Effector memory CD8-positive, alpha-beta T cell (primary cell): ENCODE measurements around the gene RAB23.

Source experiments
- ATAC-seq: fragments of 150-1000 bp; cut with Tn5 transposase; replicated peaks from 2 replicates; pipeline ENCODE4 v1.10.0; 2021; ENCODE audit warnings: mild to moderate bottlenecking, moderate library complexity
- DNase-seq, 3 experiments: peaks; one replicate each; pipeline ENCODE4 v3.0.0; 2021
- H3K27ac Mint-ChIP-seq, 2 donors: one replicate each; pipeline ENCODE4 v1.8.0; 2022; ENCODE audit warnings: mild to moderate bottlenecking in 2 of 2, mixed read lengths in 2 of 2, moderate library complexity in 2 of 2
- H3K27me3 Mint-ChIP-seq, 2 donors: one replicate each; pipeline ENCODE4 v1.8.0; 2022; ENCODE audit warnings: mixed read lengths in 2 of 2
- H3K36me3 Mint-ChIP-seq: one replicate; pipeline ENCODE4 v1.8.0; 2022; ENCODE audit warnings: mild to moderate bottlenecking, moderate library complexity, mixed read lengths; ENCODE audit not compliant: insufficient read depth
- H3K4me1 Mint-ChIP-seq, 2 donors: one replicate each; pipeline ENCODE4 v1.8.0; 2022; ENCODE audit warnings: low read depth in 2 of 2, mixed read lengths in 2 of 2
- H3K4me3 Mint-ChIP-seq, 2 donors: one replicate each; pipeline ENCODE4 v1.8.0; 2022; ENCODE audit warnings: mild to moderate bottlenecking in 2 of 2, mixed read lengths in 2 of 2, moderate library complexity in 2 of 2
- H3K9me3 Mint-ChIP-seq, 2 donors: one replicate each; pipeline ENCODE4 v1.8.0; 2022; ENCODE audit warnings: mixed read lengths in 2 of 2

Gene RAB23

DNA sequence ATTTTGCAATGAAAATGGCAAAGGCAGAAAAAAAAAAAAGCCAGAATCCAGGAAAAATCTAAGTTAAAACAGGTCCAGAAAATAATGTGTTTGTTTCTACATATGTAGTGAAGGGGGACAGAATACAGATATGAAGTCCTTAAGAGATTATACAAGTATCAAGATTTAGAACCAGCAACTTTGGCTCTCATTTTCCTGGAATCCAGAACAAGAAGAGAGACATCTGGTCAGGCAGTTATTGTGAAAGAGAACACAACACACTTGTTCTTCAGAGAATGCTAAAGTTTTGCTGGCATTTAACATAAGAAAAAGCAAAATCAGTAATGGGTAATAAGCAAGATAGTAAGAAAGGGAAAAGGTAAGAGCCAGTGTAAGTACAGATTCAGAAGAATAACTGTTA lies 28.9 kb downstream of the RAB23 start:
- Mint-ChIP-seq H3K27me3 (no peaks in the 10 kb centered on the region), H3K4me1 (no peaks in the 10 kb centered on the region)
- DNase-seq = no peak

DNA sequence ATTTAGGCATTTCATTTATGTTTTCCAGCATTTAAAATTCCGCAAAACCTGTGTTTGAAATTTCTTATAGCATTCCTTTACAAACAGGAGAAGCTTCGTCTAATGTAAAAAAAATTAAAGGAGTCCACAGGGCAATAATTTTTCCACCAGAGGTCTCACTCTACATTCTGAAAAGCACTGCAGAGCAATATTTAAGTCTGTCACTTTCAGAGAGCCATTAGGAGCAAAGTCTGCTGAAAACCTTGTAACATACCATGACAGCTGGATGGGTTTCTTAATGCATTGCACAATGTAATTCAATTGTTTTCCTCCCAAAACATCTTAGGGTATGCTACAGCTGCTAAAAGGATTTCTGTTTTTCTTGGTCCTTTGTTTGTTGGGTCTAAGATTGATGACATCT lies 32.0 kb downstream of the RAB23 start:
- no peaks in the 10 kb centered on the region for H3K9me3 Mint-ChIP-seq
- no peaks in the 10 kb centered on the region for H3K4me1 Mint-ChIP-seq

More for the DNA sequence above, 28.9 kb downstream of the RAB23 start:
- Mint-ChIP-seq H3K36me3 (no peaks in the 10 kb centered on the region), H3K4me3 (no peak overlapping the region), H3K9me3 (no peaks in the 10 kb centered on the region), H3K27ac (no peak overlapping the region)
- ATAC-seq = no peak

GRCh38 chr6:57183336-57183735 lies 38.8 kb downstream of the RAB23 start:
- Mint-ChIP-seq H3K4me1 (no peaks in the 10 kb centered on the region), H3K27me3 (no peaks in the 10 kb centered on the region), H3K27ac (peak overlapping the region in 1 of 2 donors; percentile 20), H3K4me3 (no peak overlapping the region), H3K36me3 (peaks cover 12% of the 10 kb centered on the region), H3K9me3 (no peaks in the 10 kb centered on the region)
- no peak for ATAC-seq
- no peak for DNase-seq

More for the DNA sequence above, 32.0 kb downstream of the RAB23 start:
- Mint-ChIP-seq H3K36me3 (no peaks in the 10 kb centered on the region), H3K4me3 (no peak overlapping the region), H3K27ac (no peak overlapping the region), H3K27me3 (no peaks in the 10 kb centered on the region)
- DNase-seq (no peak), ATAC-seq (no peak)

GRCh38 chr6:57182017-57182432 lies 40.1 kb downstream of the RAB23 start:
- no peak overlapping the region for H3K4me3 Mint-ChIP-seq
- H3K9me3 Mint-ChIP-seq = no peaks in the 10 kb centered on the region
- H3K36me3 Mint-ChIP-seq = peaks cover 12% of the 10 kb centered on the region
- DNase-seq (no peak), ATAC-seq (no peak)
- H3K27me3 Mint-ChIP-seq = no peaks in the 10 kb centered on the region
- H3K27ac Mint-ChIP-seq = peak overlapping the region in 1 of 2 donors; percentile 2
- no peaks in the 10 kb centered on the region for H3K4me1 Mint-ChIP-seq

DNA sequence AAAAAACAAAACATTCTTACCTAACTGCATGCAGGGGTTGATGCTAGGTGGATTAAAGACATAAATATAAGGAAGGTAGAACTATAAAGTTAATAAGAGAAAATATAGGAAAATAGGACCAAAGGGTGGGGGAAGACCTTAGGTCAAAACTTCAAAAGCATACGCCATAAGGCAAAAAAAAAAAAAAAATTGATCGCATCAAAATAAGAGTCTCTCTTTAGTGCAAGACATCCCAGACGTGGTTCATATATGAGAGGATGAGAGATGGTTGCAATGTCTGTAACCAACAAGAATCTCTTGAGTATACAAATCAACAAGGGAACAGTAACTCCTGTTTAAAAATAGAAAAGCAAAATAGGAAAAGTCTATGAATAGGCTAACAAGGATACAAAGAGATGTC lies 41.5 kb downstream of the RAB23 start:
- no peak overlapping the region for H3K27ac Mint-ChIP-seq
- H3K4me3 Mint-ChIP-seq = no peak overlapping the region

DNA sequence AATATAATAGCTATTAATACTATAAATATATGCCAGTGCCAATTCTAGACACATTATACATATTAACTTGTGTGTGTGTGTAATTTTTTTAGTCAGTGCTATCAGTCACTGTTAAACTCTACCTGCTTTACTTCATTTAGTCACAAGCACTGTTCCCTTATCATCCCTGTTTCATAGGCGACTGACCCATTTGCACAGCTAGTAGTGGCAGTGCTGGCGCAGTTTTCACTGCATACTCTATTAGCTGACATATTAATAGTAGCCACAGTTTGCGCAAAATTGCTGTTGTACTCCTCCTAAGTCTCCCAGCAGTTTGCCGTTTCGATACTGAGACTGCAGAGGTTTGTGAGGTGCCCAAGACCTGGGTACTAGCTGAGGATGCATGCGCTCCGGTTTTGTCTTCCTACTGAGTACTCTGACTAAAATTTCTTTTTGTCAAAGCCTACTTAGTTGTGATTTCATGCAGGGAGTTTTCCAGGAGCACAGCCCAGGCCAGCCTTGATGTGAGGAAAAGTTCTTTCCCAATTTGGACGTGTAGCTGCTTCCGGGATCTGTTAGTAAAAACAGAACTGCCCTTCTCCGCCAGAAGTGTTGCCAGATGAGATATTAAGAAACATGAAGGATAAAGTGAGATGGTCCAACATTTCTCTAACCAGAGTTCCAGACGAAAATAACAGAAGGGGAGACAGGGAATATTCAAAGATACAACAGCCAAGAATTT lies 44.4 kb downstream of the RAB23 start:
- Mint-ChIP-seq H3K27me3 (no peaks in the 10 kb centered on the region), H3K4me3 (no peak overlapping the region), H3K9me3 (no peaks in the 10 kb centered on the region), H3K36me3 (peaks cover 4% of the 10 kb centered on the region), H3K4me1 (peaks cover 10 to 12% of the 10 kb centered on the region in 2 donors), H3K27ac (no peak overlapping the region)
- ATAC-seq (no peak), DNase-seq (no peak)

More for the DNA sequence above, 41.5 kb downstream of the RAB23 start:
- Mint-ChIP-seq H3K27me3 (no peaks in the 10 kb centered on the region), H3K36me3 (peaks cover 12% of the 10 kb centered on the region), H3K9me3 (no peaks in the 10 kb centered on the region), H3K4me1 (peaks cover 0 to under 1% of the 10 kb centered on the region in 2 donors)
- DNase-seq (no peak), ATAC-seq (no peak)

DNA sequence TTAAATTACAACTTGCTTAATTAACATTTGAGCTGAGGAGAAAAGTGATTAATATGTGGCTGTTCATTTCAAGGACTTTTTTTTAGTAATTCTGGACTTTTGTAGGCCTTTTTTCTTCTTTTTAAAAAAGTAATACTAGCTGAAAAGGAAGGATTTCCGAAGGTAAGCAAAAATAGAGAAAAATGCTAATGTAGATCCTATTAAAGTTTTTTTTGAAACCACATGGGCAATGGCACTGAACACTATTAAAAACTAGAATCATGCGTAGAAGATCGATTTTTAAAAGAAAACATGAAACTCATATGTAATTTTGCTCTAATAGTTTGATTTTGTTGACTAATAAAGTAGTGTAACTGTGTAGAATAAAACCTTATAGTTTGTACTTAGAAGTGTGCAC lies 47.6 kb downstream of the RAB23 start:
- H3K9me3 Mint-ChIP-seq = no peaks in the 10 kb centered on the region
- H3K27ac Mint-ChIP-seq = no peak overlapping the region
- H3K4me3 Mint-ChIP-seq = no peak overlapping the region
- no peak for ATAC-seq
- H3K4me1 Mint-ChIP-seq = peaks cover 14 to 19% of the 10 kb centered on the region in 2 donors
- no peaks in the 10 kb centered on the region for H3K36me3 Mint-ChIP-seq
- no peaks in the 10 kb centered on the region for H3K27me3 Mint-ChIP-seq
- no peak for DNase-seq

GRCh38 chr6:57173886-57174510 lies 48.1 kb downstream of the RAB23 start:
- ATAC-seq (no peak), DNase-seq (no peak)
- Mint-ChIP-seq H3K27me3 (no peaks in the 10 kb centered on the region), H3K9me3 (no peaks in the 10 kb centered on the region), H3K4me1 (peaks cover 14 to 19% of the 10 kb centered on the region in 2 donors), H3K36me3 (no peaks in the 10 kb centered on the region), H3K4me3 (peak overlapping the region; percentile 91 to 95), H3K27ac (peak overlapping the region in 1 of 2 donors; percentile 84)

DNA sequence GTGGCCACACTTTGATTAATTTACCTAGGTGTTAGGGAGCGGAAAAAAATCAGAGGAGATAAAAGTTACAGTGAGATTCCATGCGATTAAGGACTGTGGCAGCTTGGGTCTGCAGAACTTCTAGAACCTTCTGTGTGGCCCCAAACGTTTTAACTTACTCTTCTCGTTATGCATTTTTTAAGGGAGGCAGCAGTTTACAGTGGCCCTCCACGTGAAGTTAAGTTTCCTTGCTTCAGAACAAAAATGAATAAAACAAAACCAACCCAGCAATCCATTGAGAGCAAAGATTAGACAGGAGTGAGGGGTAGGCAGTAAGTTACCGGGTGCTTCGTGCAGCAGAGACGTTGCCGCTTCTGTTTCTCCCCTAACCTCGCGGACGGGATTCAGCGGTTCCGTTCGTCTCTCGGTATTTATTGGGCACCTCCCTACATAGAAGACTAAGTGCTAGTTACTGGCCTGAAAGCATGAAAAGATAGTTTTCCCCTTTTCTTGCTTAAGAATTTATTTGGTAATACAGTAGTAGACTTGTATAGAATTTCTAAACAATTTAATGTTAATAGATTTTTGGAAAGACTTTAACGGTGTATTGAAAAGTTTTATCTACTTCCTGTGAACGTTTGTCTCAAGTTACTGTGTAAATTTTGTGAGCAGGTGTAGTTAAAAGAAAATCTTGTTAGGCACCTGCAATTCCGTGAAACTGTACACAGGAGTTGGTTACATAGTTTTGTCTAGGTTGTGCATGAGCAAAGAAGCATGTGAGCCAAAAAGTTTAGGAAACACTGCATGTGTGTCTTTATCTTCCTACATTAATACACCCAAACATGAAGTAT lies 48.8 kb downstream of the RAB23 start:
- Mint-ChIP-seq H3K36me3 (no peaks in the 10 kb centered on the region), H3K4me1 (peaks cover 14 to 19% of the 10 kb centered on the region in 2 donors), H3K27ac (peak overlapping the region; percentile 84 to 97), H3K9me3 (no peaks in the 10 kb centered on the region), H3K27me3 (no peaks in the 10 kb centered on the region), H3K4me3 (peak overlapping the region; percentile 91 to 95)
- ATAC-seq (no peak), DNase-seq (peak in 2 of 3 experiments; percentile 7 to 9)

GRCh38 chr6:57172136-57173055 lies 49.7 kb downstream of the RAB23 start, which contains the start of gene BAG2:
TSS of gene BAG2 (plus strand) at chr6:57172326. CDS start at chr6:57172698, 372 bp downstream.
- no peaks in the 10 kb centered on the region for H3K9me3 Mint-ChIP-seq
- DNase-seq = peak; percentile 86 to 92 (median 89)

DNA sequence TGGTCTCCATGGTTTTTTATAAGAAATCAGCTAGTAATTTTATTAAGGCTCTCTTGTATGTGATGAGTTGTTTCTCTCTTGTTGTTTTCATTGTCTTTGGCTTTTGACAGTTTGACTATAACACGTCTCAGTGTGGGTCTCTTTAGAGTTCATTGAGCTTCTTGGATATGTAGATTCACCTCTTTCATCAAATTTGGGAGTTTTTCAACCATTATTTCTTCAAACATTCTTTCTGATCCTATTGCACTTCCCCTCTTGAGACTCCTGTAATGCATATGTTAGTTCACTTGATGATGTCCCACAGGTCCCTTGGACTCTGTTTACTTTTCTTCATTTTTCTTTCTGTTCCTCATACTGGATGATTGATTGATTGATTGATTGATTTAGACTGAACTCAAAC lies 57.0 kb downstream of the RAB23 start:
- H3K36me3 Mint-ChIP-seq = peaks cover 5% of the 10 kb centered on the region
- H3K27me3 Mint-ChIP-seq = no peaks in the 10 kb centered on the region
- no peak overlapping the region for H3K27ac Mint-ChIP-seq
- H3K4me1 Mint-ChIP-seq = no peaks in the 10 kb centered on the region
- no peak overlapping the region for H3K4me3 Mint-ChIP-seq
- DNase-seq (no peak), ATAC-seq (no peak)
- H3K9me3 Mint-ChIP-seq = peaks cover 1 to 8% of the 10 kb centered on the region in 2 donors

More at GRCh38 chr6:57172136-57173055, 49.7 kb downstream of the RAB23 start, which contains the start of gene BAG2:
- H3K4me1 Mint-ChIP-seq = peaks cover 14 to 19% of the 10 kb centered on the region in 2 donors
- peak within 1 kb of the TSS; percentile 84 to 97 for H3K27ac Mint-ChIP-seq
- H3K27me3 Mint-ChIP-seq = no peaks in the 10 kb centered on the region
- no peaks in the 10 kb centered on the region for H3K36me3 Mint-ChIP-seq
- peak; percentile 86 for ATAC-seq
- peak within 1 kb of the TSS; percentile 91 to 95 for H3K4me3 Mint-ChIP-seq

DNA sequence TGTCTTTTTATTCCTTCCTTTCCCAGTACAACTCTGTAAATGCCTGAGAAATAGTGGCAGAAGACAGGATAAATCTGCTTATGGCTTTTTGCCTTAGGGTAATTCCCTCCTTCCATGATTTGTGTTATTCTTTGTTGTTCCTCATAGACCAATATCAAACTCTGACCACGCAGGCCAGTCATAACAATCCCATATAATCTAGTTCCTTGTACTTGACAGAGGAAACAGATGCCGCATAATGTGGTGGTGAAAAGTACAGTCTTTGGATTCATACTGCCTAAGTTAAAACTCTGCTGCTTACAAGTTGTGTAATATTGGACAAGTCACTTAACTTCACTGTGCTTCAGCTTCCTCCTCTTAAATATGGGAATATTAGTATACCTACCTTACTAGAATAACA lies 58.2 kb downstream of the RAB23 start:
- H3K36me3 Mint-ChIP-seq = peaks cover 5% of the 10 kb centered on the region
- peaks cover 1 to 8% of the 10 kb centered on the region in 2 donors for H3K9me3 Mint-ChIP-seq
- H3K4me1 Mint-ChIP-seq = no peaks in the 10 kb centered on the region
- no peaks in the 10 kb centered on the region for H3K27me3 Mint-ChIP-seq
- DNase-seq = no peak
- H3K27ac Mint-ChIP-seq = no peak overlapping the region
- ATAC-seq = no peak
- H3K4me3 Mint-ChIP-seq = no peak overlapping the region
